ENCODE data around the gene FGFBP3. TPM values are rescaled to one million over a fixed set of nuclear protein-coding genes. Genes with fewer than 3 reads are reported as not detected.
A peak's percentile ranks its signal among the peaks of the same experiment; 100 is the strongest.

The FGFBP3 gene
- total and polyA plus RNA-seq, 2 donors (not counting 1 experiment from before 2014, with no cell fraction given): 0.58 to 3.4 TPM

DNA sequence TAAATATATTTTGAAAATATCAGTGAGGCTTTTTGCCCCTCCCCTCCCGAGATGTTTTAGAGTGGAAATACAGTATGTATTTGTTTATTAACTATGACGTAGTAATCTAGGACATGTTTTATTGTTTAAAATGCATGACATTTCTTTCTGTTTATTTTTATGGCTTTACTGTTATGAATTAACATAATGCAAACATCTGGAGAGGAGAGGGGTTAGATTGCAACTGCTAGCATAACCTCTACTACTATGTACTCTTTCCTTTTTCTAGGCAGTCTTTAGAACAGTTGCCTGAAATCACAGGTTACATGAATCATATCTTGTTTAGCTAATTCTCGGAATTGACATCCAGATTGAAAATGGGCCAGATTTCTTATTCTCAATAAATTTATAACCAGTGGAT lies 21.7 kb upstream of the FGFBP3 start:
- H3K27ac Mint-ChIP-seq: no peak overlapping the region
- no peaks in the 10 kb centered on the region for H3K9me3 Mint-ChIP-seq (ENCODE audit: insufficient read depth)
- H3K27ac ChIP-seq (ENCODE audit: low read length in 2 of 2): no peak overlapping the region
- TF ChIP-seq EZH2 (IDR thresholded peaks at IDR 0.05; ENCODE audit: borderline replicate concordance, insufficient read depth, low read depth, low read length, poor library complexity, severe bottlenecking) (no peak), CTCF (IDR thresholded peaks at IDR 0.05) (no peak)
- H2AFZ ChIP-seq (ENCODE audit: insufficient read depth, low read depth, low read length, poor library complexity, severe bottlenecking): no peak overlapping the region
- H3K79me2 ChIP-seq (ENCODE audit: control insufficient read depth, insufficient read depth, low read length): peaks cover 93% of the 10 kb centered on the region
- H3K4me1 ChIP-seq (ENCODE audit: control insufficient read depth in 2 of 2, insufficient read depth in 2 of 2, low read length in 2 of 2): peaks cover 4 to 5% of the 10 kb centered on the region in 2 donors
- no peak overlapping the region for H3K4me3 ChIP-seq (ENCODE audit: control extremely low read depth in 1 of 5, extremely low read depth in 1 of 5, insufficient read depth in 1 of 5, low read depth in 2 of 5, low read length in 4 of 5)
- H3K4me2 ChIP-seq (replicated peaks; ENCODE audit: low read depth, low read length, poor library complexity, severe bottlenecking): no peak overlapping the region
- ChIA-PET POLR2A (no interaction called here), CTCF (no interaction called here)
- intact Hi-C loops (cut with micrococcal nuclease): no loop called here
- DNase-seq: no peak
- H4K20me1 ChIP-seq (ENCODE audit: control insufficient read depth, insufficient read depth, low read length, poor library complexity, severe bottlenecking): peaks cover 72% of the 10 kb centered on the region
- H3K27me3 Mint-ChIP-seq: no peaks in the 10 kb centered on the region
- H3K4me1 Mint-ChIP-seq: peaks cover 51% of the 10 kb centered on the region
- ATAC-seq (ENCODE audit: low read depth): no peak
- no peak overlapping the region for H3K4me3 Mint-ChIP-seq
- no CpG with 5 or more reads among the region's 3 CpGs for WGBS (ENCODE audit: insufficient coverage)
- H3K9ac ChIP-seq (ENCODE audit: low read length): no peak overlapping the region
- no peaks in the 10 kb centered on the region for H3K9me3 ChIP-seq (ENCODE audit: control extremely low read depth in 1 of 3, control insufficient read depth in 2 of 3, insufficient read depth in 1 of 3, low read length in 2 of 3)
- H3K27me3 ChIP-seq (replicated peaks in 1 of 4; ENCODE audit: control extremely low read depth in 1 of 4, control insufficient read depth in 3 of 4, insufficient read depth in 4 of 4, low read length in 3 of 4): no peaks in the 10 kb centered on the region
- H3K36me3 ChIP-seq (replicated peaks in 1 of 2; ENCODE audit: control extremely low read depth in 1 of 2, control insufficient read depth in 1 of 2, extremely low read depth in 1 of 2, insufficient read depth in 2 of 2, low read length in 1 of 2): peaks cover 4 to 30% of the 10 kb centered on the region in 2 experiments

GRCh38 chr10:91925022-91925320 lies 15.7 kb upstream of the FGFBP3 start:
- Histone ChIP-seq H3K27me3 (replicated peaks in 1 of 4; ENCODE audit: control extremely low read depth in 1 of 4, control insufficient read depth in 3 of 4, insufficient read depth in 4 of 4, low read length in 3 of 4) (no peaks in the 10 kb centered on the region), H4K20me1 (ENCODE audit: control insufficient read depth, insufficient read depth, low read length, poor library complexity, severe bottlenecking) (peaks cover 25% of the 10 kb centered on the region), H3K36me3 (replicated peaks in 1 of 2; ENCODE audit: control extremely low read depth in 1 of 2, control insufficient read depth in 1 of 2, extremely low read depth in 1 of 2, insufficient read depth in 2 of 2, low read length in 1 of 2) (peaks cover 0 to 9% of the 10 kb centered on the region in 2 experiments), H3K4me1 (ENCODE audit: control insufficient read depth in 2 of 2, insufficient read depth in 2 of 2, low read length in 2 of 2) (peaks cover 20 to 22% of the 10 kb centered on the region in 2 donors), H3K9ac (ENCODE audit: low read length) (peak overlapping the region; percentile 92), H3K9me3 (ENCODE audit: control extremely low read depth in 1 of 3, control insufficient read depth in 2 of 3, insufficient read depth in 1 of 3, low read length in 2 of 3) (peaks cover 0 to 5% (median 0%) of the 10 kb centered on the region in 3 donors), H3K4me2 (replicated peaks; ENCODE audit: low read depth, low read length, poor library complexity, severe bottlenecking) (peak overlapping the region; percentile 82), H2AFZ (ENCODE audit: insufficient read depth, low read depth, low read length, poor library complexity, severe bottlenecking) (no peak overlapping the region), H3K27ac (ENCODE audit: low read length in 2 of 2) (peak overlapping the region in 1 of 2 donors; percentile 99), H3K4me3 (ENCODE audit: control extremely low read depth in 1 of 5, extremely low read depth in 1 of 5, insufficient read depth in 1 of 5, low read depth in 2 of 5, low read length in 4 of 5) (peak overlapping the region in 3 of 5 experiments; percentile 91 to 98 (median 93)), H3K79me2 (ENCODE audit: control insufficient read depth, insufficient read depth, low read length) (peaks cover 66% of the 10 kb centered on the region)
- DNase-seq (no peak), ATAC-seq (ENCODE audit: low read depth) (no peak)
- Mint-ChIP-seq H3K27ac (no peak overlapping the region), H3K4me1 (peaks cover 45% of the 10 kb centered on the region), H3K4me3 (no peak overlapping the region), H3K9me3 (ENCODE audit: insufficient read depth) (no peaks in the 10 kb centered on the region), H3K27me3 (no peaks in the 10 kb centered on the region)
- intact Hi-C loops (cut with micrococcal nuclease): loop anchor here (10.0 kb wide), 2 partner anchors 650 to 700 kb away; partner anchors contain the start of genes IDE and PCGF5
- no peak for TF ChIP-seq EZH2 (IDR thresholded peaks at IDR 0.05; ENCODE audit: borderline replicate concordance, insufficient read depth, low read depth, low read length, poor library complexity, severe bottlenecking)
- no peak for TF ChIP-seq CTCF (IDR thresholded peaks at IDR 0.05)
- ChIA-PET CTCF (interaction anchor here (1.0 to 2.5 kb wide), 4 partner anchors 13 to 165 kb away, joined by 3 to 16 read pairs (median 8); partner anchors contain the start of gene FGFBP3), POLR2A (no interaction called here)
- no CpG with 5 or more reads among the region's 2 CpGs for WGBS (ENCODE audit: insufficient coverage)
